ENCODE data around the gene RNF207.

RNF207 gene, protein sequence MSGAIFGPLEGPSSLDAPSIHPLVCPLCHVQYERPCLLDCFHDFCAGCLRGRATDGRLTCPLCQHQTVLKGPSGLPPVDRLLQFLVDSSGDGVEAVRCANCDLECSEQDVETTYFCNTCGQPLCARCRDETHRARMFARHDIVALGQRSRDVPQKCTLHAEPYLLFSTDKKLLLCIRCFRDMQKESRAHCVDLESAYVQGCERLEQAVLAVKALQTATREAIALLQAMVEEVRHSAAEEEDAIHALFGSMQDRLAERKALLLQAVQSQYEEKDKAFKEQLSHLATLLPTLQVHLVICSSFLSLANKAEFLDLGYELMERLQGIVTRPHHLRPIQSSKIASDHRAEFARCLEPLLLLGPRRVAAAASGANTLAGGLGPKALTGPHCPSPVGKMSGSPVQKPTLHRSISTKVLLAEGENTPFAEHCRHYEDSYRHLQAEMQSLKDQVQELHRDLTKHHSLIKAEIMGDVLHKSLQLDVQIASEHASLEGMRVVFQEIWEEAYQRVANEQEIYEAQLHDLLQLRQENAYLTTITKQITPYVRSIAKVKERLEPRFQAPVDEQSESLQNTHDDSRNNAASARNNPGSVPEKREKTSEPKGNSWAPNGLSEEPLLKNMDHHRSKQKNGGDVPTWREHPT

DNA sequence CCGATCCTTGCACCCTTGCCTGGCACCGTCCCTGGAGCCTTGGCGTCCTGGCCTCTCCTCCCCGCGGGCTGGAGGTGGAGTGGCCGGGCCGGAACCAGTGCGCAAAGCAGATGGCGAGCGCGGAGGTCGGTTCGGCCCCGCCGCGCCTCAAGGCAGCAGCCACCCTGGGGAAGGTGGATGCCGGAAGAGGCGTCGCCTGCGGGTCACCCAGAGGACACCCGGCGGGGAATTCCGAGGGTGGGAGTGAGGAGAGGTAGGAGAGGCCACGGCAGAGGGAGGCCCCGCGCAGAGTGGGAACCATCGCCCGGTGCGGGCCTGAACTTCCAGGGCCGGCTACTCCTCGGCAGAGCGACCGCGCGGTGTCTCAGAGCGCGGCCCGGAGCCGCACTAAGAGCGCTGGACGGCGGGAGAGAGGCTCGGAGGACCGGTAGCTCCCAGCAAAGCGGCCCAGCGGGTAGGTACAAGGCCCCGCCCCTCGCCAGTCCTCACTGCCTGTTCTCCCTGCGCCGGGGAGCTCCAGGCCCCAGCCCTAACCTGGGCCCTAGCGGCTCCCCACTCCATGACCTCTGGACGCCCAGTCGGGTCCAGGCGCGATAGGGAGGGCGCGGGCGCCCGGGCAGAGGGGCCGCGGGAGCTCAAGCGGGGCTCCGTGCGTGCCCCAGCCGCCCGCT is at the start of gene RNF207:
Gene RNF207 (plus strand): TSS at position 271 of the 671 bp plus-strand sequence. CDS start 417 bp downstream, outside the sequence.
- no peak for FAIRE-seq

DNA sequence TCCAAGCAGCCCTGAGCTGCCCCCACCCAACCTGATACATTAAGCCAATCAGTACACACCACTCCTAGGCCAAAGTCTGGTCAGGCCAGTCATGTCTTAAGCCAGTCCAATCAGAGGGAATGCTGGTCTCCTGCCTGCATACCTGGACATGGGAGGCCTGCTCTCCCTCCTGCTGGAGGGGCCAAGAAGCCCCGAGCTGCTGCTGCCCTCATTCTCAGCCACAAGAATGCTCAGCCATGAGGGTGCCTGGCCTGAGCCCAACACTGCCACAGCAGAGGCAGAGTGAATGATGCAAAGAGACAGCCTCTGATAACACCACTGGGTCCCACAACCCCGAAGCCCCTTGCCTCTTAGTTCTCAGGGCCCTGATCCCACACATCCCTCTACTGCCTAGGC is 48.8 kb upstream of the RNF207 start:
- FAIRE-seq = no peak

DNA sequence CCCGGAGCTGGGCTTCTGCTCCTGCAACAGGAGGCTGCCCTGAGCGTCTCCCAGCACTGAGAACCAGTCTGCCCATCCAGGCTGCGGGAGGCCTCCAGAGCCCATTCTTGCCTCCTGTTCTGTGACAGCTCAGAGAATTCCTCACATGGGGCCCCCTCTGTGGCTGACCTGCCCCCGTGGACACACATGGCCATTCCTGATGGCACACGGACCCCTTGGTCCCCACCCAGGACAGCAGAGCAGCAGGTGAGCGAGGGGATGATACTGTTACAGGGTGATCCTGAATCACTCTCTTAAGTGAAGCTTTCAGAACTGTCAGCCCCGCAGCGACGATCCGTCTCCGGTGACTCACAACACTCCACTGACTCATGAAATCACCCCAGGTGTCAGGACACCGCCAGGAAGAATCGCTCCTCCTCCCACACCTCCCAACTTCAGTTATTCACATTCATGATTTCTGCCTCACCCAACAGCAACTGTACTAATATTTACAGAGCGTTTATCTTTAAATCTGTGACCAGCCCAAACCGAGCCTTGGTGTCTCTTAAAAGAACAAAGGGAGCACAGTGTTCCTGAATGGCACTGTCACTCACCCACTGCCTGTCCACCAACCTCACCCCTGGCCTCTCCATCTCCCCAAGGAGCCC is 48.3 kb upstream of the RNF207 start:
- FAIRE-seq = no peak

DNA sequence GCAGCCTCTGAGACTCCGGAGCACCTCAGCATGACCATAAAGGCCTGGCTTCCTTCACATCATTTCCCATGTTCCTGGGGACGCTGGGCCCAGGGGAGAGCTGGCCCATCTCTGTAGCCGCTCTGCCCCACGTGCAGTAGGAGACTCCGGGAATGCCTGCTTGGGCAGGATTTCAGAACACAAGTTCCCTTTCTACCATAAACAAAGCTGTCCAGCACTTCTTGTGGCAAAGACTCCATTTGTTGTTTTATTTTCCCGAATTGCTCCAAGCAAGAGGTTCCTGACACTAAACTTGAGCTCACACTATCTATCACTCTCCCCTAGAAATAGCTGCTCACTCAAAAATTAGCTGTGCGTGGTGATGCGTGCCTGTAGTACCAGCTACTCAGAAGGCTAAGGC is 47.7 kb upstream of the RNF207 start:
- no peak for FAIRE-seq

DNA sequence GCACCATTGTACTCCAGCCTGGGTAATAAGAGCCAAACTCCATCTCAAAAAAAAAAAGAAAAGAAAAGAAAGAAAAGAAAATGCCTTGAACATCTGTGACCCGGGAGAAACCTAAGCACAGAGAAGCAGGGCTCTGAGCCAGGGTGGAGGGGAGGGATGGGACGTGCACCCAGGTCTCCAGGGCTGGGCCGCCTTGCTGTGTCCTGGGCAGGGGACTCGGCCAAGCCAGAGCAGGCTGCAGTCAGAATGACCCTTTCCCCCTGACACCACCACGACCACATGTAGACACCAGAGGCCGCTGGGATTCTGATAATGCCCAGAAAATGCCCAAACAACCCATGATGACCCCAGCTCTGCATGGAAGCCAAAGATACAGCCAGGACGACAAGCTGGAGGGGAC is 43.6 kb upstream of the RNF207 start:
- no peak for FAIRE-seq

DNA sequence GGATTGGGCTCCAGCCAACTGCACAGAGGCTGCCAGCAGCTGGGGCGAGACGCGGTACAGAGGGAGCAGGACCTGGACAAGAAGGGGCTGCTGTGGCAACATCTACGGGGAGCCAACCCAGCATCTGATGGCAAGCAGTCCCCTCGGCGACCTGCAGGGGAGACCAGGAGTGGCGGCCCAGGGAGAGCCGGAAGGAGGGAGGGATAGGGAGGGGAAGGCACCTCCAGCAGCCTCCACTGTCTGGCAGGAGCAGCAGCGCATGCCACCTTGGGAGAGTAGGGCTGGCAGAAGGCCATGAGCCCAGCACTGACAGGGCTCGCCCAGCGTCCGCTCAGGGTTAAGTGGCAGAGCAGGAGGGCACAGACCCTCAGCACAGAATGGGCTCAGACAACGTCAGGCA is 43.1 kb upstream of the RNF207 start:
- FAIRE-seq = no peak

DNA sequence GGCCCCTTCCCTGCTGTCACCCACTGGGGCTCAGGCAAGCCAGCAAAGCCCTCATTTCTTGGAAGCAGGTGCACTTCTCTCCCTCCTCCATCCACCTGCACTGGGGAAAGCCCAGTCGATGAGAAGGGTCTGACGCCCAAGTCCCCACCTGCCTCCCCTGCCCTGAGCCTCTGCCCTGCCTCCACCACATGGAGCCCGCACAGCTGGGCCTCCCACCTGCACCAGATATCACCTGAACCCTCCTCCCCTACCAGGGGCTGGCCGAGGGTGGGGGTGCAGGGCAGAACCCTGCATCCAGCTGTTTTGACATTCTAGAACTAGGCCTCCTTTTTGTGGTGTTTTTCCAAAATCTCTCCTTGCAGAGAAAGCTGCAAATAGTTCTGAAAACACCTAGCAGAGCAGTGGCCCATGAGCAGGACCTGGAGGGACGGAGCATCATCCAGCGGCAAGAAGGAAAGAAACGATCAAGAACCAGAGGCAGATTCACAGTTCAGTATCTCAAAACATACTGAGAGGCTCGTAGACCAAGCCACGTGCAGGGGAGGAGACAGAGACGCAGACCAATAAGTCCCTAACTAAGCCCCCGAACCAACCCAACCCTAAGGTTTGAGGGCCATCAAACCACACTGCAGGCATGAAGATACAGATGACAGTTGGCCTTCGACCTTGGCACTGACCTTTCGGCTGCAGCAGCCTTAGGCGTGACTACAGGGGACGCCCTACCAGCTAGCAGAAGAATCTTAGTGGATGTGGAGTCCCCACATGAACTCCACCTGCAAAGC is 42.5 kb upstream of the RNF207 start:
- FAIRE-seq = no peak

DNA sequence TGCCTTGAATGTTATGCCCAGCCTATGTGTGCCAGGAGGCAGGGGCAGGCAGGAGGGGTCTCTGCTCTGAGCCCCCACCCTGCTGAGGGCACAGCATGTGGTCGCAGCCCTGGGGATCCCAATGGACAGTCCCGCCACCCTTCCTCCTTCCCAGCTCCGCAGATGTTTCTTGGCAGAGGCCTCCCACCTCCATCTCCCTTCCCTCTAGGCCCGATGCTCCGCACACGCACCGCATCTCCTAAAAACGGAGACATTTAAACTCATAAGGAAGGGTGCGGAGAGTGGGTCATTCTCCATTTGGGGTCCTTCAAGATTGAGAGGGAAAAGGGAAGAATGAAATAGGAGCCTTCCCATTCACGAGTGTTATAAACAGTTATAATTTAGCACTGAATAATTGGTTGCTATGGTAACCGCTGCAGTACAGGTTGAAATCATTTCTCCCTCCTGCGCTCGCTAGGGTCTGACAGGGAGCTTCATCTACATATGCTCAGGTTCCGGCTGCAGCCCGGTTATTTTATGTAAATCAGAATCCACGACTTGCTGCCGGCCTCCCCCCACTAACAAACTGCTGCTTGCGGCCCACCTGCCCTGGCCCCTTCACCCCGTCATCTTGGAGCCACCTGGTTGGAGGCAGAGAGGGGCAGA is 41.8 kb upstream of the RNF207 start:
- no peak for FAIRE-seq

DNA sequence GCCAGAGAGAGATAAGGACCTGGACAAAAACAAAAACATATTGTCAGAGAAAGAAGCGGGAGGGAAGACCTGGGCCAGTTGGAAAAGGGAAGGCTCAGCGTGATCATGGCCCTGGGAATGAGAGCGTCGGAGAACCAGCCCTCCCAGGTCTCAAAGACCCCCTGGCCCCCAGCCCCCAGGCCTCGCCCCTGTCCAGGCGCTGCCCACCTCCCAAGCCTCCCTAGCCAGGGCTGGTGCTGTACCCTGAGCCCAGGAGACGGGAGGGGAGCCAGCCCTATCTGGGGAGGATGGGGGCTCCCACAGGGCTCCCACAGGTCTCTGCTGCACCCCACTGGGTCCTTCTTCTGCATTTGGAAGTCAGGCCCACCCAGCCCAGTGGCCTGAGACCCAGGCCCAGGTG is 40.9 kb upstream of the RNF207 start:
- FAIRE-seq = no peak

DNA sequence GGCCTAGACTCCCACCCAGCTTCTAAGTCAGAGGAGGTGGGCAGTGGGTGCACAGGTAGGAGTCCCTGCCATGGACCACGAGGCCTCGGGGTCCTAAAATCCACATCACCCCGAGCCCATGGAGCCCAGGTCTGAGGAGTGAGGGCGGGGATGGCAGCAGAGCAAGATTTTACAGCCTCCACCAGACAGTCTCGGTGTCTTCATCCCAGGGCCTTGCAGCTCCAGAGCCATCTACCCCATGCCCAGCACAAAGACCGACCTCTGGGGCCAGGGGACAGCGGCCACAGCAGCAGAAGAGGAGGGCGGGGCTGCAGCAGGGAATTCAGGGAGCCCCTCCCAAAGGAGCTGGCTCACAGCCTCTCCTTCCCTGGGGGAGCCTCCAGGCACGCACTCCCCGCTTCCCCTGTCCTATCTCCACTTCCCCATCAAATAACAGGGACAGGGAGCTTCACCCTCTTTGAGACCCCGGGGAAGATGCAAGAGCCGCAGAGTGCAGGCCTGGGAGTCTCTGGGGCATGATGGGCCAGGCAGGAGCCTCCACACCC is 40.4 kb upstream of the RNF207 start:
- no peak for FAIRE-seq

DNA sequence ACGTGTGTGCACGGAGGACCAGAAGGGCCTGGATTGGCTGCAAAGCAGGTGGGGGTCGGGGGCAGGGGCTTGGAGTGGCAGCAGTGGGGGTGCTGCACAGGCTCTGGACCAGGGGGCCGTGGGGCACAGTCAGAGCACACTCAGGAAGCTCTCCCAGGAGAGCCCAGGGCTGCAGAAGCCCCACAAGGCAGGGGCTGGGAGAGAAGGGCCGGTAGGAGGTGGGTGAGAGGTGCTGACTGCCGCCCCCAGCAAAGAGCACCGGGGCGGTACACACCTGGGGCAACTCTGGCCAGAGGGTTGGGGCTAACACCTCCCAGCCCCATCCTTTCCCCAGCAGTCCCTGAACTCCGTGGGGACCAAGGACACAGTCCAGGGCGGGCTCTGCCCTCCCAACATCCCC is 39.7 kb upstream of the RNF207 start:
- FAIRE-seq = no peak

DNA sequence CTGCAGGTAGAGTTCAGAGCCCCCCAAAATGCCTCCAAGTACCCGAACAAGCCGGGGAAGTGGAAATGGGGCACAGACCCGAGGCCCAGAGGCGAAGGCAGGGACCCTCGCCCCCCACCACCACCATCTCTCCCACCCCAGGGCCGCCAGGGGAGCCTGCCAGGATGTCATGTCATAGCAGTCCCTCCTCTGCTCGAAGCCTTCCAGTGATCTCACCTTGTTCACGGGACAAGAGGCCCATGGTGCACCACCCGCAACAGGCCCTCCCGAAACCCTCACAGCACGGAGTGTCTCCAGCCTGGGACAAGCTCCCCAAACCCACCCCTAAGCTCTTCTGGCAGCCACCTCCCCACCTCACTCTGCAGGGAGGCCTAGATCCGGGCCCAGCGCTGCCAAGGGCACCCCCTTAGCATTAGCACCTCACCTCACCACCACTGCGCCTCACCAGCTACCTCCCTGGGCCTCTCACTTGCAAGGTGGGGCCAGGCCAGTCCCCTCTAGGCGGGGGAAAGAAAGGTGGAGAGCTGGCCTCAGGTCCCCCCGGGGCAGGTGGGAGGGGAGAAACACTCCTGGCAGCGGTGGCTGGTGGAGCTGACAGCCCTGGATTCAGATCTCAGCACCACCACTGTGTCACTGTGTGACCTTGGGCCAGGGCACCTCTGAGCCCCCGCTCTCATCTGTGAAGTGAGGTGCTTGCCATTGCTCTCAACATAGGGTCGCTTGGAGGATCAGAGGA is 39.1 kb upstream of the RNF207 start:
- no peak for FAIRE-seq

DNA sequence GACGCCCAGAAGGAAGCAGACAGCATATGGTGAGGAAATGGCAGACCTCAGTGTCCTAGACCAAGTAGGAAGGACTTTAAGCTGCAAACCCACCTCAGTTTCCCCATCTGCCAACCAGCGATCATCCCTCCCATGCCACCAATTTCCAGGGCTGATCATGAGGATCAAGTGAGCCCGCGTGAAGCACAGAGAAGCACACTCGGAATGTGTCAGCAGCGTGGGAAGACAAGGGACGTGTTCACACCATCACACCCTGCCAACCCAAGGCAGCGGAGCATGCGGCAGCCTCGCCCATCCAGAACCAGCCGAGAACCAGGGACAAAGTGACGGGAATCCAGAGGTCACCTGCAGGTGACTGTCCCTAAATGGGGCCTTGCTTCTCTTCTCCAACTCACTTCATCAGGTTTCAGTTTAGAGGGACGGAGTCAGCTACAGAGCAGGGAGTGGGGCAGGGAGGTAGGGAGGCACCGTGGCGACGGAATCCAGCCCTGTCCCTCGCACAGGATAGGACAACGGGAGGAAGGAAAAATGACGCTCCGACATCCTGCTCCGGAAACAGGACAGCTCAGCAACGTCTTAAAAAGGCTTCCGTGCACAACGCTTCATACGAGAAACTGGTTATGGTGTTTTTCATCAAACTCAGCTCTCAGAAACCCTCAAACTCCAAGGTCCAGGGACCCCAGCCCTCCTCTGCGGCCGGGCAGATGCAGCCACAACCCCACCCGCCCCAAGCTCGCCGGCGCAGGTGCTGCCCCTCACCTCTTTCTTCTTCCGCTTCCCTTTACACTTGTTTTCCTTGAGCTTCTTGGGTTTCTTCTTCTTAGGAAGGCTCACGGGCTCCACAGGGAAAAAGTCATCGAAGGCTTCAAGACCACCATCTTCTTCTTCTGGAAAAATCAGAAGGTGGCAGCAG is 38.3 kb upstream of the RNF207 start:
- no peak for FAIRE-seq

DNA sequence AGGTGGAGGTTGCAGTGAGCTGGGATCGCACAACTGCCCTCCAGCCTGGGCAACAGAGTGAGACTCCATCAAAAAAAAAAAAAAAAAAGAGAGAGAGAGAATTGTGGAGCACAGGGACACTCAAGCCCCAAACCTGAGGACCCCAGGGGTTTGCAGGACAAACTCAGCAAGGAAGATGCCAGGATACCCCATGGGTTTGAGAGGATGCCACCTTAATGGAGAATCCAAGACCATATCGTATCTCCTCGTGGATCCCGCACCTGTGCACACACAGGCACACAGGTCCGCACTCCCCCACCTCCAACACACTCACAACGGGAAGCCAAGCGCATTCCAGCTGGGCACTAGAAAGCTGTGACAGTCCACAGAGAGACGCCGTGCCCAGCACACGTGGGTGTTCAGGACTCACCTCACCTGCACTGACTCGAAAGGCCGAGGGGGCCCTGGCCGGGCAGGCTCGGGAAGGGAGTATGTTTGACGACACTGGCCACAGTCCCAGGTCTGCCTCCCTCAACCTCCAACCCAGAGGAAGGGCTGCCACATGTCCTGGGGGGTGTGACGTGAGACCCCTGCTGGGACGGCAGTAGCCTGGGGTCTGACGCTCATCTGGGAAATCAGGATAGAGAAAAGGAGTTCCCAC is 36.9 kb upstream of the RNF207 start:
- no peak for FAIRE-seq

DNA sequence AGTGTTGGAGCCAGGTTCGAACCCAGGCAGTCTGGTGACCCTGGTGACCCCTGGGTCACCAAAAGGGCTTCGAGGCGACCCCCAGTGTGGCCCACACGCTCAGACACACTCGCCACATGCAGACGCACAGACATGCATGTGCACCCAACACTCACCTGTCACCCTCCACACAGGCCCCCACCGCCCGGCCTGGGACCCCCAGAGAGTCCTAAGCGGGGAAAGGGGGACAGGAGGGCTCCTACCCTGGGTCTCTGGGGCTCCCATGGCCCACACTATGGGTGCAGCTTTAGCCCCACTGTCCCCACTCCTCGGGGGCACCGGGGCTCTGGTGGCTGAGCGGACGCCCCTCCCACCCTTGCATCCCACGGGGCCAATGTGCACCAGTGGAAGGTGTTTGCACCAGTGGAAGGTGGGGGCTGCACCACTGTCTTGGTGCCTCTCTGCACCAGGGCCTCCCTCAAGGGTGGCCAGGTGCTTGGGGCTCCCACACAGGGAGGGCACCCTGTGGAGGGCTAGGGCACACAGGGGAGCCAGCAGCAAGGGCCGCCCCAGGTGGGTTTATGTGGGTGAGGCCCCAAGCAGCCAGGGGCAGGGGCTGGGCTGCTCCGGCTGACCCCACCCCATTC is 35.7 kb upstream of the RNF207 start:
- FAIRE-seq = no peak

DNA sequence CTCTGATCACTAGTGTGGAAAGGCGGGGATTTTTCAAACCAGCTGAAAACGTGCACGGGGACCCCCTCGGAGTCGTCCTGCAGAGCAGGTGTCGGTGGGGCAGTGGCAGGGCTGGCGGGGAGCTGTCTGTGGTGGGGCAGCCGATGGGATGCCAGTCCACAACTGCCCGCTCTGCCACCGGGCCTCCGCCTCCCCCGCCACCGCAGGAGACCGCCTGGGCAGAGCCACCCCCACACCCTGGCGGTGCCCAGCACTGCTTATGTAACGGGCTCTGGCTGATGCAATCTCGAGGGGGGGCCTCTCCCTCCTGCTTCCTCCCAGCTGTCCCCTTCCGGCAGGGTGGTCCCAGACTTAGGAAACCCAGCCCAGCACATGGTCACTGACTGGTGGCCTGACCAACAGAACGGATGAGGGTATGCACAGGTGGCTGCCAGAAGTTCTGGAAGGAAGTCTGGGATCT is 35.1 kb upstream of the RNF207 start:
- FAIRE-seq = no peak

DNA sequence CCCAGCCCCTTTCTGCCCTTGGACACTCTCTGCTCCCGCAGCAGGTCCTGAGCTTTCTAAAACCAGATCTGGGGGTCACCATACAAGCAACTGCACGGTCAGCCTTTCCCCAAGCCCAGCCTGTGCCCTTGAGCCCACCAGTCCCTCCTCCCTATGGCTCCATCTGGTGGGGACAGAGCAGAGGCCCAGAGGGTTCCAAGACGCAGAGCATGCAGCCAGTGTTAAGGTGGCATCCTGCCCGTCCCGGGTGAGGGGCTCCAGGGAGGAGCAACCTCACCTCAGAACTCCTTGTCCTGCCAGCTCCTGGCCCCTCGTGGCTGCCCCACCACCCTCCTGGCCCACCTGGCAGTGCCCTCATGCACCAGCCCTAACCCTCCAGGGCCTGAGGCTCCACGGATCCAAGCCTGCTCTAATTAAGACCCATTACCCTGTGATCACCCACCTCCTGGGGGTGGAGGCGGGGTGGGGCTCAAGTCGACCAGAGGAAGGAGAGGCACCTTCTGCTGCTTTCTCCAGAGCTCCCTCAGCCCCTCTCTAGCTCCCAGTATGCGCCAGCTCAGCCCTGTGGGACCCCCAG is 34.3 kb upstream of the RNF207 start:
- no peak for FAIRE-seq

DNA sequence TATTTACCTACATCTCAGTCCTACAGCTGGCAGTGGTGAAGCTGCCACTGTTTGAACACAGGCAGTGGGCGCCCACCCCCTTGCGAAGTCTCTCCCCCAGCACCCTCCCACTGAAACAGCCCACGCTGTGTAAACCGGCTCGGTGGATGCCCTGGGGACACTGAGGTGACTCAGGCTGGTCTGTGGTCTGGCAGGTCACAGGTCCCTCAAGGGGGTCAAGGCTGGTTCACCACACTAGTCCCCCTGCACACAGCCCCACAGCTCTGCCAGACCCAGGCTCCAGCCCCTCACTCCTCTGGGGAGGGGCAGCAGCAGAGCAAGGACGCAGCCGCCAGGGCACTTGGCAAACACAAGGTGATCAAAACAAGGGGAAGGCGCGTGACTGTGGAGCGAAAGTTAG is 33.4 kb upstream of the RNF207 start:
- FAIRE-seq = no peak
